Measurements from ENCODE around the gene KRT9.
"Not testable (repeated sequence)": the region's sequence is repeated elsewhere in the genome, so short reads cannot be mapped to it uniquely, and the experiment has no call there.

KRT9 gene

DNA sequence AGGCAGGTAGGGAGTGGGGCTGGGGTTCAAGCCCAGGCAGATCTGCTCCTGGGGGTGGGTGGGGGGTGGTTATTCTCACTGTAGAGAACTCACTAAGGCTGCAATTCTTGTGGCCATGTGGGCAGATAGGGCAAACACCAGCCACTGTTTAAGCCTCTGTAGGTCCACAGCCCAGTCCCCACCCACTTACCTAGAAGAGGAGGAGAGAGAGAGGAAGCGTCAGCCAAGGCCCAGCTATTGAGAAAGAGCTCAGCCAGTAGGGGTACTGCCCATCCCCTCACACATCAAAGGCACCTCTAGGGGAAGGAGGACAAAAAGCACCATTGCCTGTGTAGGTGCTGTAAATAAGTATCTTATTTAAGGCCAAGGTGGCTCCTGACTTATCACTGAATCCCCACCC, 27.8 kb upstream of the KRT9 start:
- no peak for DNase-seq

DNA sequence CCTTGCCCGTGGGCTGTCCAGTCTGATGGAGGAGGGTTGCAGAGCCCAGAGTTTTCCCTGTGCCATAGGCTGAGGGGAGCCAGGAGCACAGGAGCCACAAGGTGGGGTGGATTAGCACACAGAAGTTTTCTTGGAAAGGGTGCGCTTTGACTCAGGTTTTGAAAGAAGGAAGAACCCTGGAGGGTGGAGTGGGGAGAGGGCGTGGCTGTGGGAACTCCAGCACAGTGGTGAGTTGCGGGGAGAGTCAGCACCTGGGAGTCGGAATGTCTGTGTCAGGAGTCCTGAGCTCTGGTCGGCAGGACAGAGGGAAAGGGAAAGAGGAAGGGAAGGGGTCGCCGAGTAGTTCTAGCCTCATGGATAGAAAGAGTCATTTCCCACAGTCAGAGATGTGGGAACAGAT, 23.7 kb upstream of the KRT9 start:
- DNase-seq, result no peak

DNA sequence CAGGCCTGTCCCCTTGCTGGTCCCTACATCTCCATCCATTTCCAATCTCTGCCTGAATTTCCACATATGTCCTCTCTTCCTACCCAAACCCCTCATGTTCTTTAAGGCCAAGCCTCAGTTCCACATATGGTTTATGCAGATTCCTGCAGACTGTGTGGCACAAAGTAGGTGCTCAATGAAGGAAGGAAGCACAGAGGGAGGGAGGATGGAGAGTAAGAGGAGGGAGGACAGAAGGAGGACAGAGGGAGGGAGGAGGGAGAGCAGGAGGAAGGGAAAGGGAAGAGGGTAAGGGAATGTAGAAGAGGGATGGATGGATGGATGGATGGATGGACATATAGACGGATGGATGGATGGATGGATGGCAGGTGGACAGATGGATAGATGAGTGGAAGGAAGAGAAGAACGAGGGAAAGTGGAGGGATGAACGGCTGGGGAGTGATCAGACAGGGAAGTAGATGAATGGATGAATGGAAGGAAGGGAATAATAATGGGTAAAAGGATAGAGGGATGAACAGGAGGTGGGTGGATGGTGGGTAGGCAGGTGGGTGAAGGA, 22.6 kb upstream of the KRT9 start:
- no peak for DNase-seq

DNA sequence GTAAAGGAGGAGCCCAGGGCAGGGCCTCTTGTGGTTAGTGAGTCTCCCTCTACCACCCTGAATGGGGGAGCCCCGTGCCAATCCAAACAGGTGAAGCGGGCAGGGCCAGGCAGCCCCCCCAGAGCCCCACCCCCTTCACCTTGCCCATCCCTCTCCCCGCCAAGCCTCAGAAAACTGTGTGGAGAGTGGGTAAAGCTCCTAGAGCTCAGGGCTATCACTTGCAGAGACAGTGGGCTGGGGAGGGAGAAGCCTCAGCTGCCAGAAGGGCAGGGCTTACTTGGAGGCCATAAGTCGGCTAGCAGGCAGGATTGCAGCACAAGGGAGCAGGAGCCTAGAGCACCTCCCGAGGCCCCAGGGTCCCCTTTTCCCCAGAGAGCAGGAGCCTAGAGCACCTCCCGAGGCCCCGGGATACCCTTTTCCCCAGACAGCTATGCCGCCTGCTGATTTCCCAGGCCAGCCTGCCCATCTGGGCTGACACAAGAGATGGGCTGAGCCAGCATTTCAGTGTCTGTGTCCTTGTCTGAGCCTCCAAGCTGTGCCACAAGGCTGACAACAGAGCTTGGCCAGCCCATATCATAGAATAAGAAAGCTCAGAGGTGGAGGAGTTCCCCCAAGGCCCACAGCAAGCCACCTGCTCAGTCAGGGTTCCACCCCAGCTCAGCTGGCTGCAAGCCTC, 21.6 kb upstream of the KRT9 start:
- DNase-seq, result no peak

DNA sequence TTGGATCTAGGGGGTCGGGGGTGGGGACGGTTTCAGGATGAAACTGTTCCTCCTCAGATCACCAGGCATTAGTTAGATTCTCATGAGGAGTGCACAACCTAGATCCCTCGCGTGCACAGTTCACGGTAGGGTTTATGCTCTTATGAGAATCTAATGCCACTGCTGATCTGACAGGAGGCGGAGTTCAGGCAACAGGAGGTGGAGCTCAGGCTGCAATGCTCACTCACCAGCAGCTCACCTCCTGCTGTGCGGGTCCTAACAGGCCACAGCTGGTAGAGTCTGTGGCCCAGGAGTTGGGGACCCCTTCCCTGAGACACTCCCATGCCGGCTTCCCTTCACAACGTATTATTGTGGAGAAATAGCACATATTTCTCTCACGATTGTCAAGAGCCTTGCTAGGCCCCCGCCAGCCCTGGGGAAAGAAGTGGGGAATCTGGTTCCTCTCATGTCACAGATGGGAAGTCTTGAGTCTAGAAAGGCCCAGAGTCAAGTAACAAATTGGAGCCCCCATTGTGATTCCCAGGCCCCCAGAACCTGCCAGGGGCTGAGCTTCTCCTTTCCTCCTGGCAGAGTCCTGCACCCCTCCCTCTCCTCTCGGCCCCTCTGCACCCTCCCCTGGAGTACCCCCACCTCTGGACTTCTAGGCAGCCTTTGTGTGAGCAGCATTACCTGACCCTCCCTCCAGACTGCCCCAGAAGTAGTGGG, 20.9 kb upstream of the KRT9 start:
- DNase-seq, result no peak

DNA sequence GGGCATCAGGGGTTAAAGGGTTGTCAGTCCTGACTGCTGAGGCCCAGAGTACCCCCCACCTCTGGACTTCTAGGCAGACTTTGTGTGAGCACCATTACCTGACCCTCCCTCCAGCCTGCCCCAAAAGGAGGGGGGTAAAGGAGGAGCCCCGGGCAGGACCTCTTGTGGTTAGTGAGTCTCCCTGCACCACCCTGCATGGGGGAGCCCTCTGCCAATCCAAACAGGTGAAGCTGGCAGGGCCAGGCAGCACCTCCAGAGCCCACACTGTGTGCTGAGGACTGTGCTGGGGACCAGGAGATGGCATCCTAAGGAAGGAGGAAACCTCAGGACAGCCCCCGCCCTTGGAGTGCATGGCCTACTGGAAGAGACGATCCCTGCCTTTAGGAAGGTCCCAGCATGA, 17.4 kb upstream of the KRT9 start:
- no peak for DNase-seq

DNA sequence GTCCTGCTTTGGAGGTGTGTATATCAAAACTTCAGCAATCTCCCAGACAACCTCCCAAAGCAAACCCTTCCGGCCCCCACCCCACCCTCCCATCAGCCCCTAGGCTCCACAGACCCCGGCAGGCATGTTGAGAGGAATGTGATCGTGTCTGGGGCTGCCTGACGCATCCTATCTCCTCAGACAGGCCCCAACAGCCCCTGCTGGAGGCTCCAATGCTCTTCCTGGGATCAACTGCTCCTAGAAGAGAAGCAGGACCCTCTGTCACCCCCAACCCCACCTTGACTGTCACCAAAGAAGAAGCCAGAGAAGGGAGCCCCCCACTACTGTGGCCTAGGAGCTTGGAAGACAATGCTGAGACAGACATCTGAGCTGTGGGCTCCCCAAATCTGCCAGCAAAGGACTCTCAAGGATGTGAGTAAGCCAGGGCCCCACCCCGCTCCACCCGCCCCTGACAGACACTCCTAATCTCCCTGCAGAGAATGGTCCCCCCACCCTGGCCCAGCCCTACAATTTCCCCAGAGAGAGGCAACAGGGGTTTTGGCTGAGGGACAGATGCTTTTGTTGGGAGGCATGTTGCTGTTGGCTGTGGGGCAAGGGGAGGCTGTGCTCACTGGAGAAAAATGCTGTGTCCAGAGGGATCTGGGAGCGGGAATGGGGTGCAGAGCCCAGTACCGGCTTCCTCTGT, 16.4 kb upstream of the KRT9 start:
- DNase-seq, result no peak

DNA sequence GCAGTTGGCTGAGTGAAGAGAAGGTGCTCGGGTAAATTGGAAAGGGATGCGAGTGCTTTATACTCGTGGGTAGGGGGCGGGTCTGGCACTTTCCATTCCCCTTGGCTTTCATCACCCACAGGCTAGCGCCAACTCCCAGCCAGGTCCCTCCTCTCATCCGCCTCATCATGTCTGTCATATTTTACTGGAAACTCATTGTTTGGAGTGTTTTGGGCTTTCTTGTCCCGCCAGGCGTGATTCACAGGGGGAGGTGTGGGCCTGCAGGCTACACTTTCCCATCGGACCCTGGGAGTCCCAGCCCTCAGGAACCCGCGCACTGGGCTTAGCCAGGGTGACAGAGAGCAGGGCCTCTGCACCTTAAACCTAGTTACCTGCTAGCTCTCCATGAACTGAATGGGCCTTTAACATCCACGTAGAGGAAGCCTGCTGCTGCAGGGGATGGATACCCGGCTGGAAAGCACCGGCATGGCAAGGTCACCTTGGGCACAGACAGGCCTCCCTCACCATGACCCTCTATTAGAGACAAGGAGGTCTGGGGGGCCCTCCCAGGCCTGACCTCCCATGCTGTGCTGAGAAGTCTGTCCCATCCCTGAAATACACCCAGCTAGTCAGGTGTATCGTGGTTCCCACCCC, 15.1 kb upstream of the KRT9 start, which contains the start of gene KRT14:
Gene KRT14 (minus strand): TSS at position 33 of the 633 bp plus-strand sequence. CDS start 61 bp downstream, outside the sequence.
- DNase-seq, result no peak

DNA sequence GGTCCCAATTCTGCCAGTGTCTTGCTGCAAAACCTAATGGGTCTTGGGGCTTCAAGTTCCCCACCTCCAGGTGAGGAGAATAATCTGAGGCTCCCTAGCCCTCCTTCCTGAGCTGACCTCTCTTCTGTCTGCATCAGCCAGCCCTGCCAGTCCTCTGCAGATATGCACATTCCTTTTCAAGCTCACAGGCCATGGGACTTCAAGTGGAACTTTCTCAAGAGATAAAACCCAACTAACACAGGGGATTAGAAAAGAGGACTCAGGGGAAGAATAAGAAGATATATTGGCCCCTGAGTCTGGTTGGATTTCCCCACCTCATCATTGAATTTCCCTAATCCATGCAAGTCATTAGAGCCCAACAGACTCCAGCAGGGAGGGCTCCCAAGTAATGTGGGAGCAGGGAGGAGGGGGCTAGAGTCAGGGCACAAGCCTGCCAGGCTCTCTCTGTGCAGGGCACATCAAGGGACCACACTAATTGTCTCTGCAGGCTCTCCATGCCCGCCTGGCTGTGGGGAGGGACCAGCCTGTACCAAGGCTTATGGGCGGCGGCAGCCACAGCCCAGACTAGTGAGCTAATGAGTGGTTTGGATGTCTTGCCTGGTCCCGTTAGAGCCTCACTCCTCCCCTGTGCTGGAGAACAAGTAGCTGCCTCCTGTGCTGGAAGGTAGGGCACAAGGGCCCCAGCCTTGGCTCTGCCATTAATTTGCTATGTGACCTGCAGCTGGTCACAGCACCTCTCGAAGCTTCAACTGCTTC, 13.6 kb upstream of the KRT9 start:
- DNase-seq, result no peak

DNA sequence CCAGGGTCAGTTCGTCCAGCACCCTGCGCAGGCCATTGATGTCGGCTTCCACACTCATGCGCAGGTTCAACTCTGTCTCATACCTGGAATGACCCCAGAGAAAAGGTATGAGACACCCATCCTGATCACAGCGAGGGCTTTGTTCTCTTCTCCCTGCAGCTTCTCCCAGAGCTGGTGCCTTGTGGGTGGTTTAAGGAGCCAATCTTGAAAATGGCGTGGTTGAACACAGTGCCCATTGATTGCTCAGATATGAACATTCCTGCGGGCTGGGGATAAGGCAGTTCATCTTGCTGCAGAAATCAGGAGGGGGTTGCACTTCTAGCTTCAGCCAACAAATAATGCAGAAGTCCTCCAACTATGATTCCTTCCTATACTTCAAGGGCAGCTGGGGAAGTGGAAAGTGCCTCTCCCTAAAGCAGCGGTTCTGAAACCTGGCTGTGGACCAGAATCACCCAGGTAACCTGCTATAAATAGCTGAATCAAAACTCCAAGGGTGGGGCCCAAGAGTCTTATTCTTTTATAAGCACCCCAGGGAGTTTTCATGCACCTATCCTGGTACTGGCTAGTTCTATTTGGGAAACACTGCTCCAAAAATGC, 12.6 kb upstream of the KRT9 start:
- not testable (repeated sequence) for DNase-seq

DNA sequence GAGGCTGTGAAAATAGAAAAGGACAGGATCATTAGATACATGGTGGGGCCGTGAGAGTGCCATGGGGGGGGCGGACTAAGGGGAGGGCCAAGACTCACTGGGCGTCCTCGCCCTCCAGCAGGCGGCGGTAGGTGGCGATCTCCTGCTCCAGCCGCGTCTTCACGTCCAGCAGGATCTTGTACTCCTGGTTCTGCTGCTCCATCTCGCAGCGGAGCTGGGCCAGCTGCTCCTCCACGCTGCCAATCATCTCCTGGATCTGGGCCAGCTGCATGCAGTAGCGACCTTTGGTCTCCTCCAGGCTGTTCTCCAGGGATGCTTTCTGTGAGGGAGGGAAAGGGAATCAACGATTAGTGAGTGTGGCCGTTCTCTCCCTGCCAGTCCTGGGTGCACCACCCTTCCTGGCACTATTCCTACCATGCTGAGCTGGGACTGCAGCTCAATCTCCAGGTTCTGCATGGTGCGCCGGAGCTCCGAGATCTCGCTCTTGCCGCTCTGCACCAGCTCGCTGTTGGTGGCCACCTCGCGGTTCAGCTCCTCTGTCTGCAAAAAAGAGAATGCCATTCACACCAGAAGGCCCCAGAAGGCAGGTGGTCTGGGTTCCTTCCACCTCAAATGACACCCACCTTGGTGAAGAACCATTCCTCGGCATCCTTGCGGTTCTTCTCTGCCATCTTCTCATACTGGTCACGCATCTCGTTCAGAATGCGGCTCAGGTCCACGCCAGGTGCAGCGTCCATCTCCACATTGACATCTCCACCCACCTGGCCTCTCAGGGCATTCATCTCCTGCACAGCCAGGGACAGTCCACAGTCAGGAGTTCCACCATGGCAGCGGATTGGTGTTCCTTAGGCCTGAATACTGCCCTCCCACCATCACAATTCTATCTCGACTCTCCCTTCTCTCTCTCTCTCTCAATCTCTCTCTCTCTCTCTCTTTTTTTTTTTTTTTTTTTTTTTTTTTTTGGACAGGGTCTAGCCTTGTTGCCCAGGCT, 11.6 kb upstream of the KRT9 start:
- no peak for DNase-seq

DNA sequence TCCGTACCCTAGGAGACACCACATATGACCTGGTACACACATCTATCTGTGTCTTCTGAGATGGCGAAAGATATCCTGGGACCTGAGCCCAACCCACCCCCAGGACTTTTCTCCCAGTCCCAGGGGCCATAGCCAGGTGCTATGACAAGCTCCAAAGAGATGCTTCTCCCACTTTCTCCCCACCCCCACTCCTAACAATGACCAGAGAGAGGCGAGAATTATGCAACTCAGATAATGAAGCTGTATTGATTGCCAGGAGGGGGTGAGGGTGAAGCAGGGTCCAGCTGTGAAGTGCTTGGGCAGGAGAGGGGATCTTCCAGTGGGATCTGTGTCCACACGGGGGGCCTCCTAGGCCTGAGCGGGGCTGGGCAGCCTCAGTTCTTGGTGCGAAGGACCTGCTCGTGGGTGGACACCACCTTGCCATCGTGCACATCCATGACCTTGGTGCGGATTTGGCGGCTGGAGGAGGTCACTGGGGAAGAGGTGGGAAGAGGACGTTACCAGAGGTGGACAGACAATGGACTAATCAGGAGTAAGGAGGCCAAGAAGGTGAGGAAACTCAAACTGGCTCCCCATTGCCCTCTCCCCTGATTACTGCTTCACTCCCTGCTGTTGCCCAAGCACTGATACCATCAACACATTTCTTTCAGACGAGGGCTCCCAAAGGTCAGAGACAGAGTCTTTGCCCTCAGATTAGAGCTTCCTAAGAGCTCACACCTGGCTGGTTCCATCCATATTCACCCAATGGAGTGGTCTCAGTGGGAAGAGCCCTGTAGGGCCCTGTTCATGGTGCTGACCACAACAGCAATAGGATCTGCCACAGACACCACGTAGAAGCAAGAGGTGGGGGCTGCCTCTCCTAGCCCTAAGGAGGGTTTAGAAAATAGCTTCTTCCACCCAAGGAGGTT, 10.5 kb upstream of the KRT9 start:
- not testable (repeated sequence) for DNase-seq

DNA sequence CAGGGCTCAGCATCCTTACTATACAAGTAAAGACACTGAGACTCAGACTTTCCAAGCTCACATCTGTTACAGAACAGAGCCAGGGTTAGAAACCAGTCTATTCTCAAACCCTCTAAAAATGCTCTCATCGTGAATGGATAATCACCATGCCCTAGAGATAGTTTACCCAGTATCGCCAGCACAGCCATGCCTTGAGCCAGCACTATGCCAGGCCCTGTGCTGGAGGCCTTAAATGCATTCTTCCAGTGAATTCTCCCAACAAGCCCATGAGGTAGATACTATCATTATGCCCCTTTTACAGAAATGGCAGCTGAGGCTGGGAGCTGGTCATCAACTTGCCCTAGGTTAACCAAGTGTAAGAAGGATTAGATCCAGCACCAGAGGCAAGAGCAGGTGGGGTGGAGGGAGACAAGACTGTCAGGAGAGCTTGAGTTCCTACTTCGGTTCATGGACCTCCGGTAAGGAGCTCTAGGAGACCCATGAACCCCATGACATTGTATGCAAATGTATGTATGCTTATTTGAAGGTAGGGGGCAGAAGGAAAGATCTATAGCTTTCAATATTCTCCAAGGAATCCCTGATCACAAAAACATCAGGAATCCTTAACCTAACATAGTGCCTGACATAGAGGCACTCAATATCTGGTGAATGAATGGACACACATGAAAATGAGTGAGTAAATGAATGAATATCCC, 9.7 kb upstream of the KRT9 start:
- no peak for DNase-seq

DNA sequence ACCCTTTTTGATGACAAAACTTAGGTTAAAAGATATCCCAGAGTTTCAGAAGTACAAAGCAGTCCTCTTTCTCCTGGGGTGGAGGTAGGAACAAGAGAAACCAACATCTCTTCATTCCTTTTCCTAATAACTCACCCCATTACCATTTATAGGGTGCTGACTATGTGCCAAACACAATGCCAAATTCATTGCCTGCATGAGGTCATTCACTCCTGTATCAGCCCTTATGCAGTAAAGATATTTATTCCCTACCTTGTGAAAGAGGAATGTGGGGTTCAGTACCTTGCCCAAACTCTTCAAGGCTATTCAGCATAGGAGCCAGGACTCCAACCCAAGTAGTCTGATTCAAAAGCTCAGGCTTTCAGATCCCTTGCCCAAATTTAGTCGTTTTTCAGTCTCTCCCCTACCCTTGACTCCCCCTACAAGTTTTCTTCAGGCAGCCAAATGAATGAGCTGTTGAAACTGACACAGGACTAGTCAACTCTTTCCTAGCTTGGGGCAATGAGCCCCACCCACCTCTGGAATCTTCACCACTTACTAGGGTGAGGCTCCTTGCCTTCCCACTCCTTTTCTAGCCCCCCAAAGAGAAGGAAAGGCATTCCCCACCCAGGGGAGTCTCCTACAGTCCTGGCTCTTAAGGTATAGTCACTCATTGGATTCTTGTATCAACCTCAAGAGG, 9.0 kb upstream of the KRT9 start:
- DNase-seq, result no peak

DNA sequence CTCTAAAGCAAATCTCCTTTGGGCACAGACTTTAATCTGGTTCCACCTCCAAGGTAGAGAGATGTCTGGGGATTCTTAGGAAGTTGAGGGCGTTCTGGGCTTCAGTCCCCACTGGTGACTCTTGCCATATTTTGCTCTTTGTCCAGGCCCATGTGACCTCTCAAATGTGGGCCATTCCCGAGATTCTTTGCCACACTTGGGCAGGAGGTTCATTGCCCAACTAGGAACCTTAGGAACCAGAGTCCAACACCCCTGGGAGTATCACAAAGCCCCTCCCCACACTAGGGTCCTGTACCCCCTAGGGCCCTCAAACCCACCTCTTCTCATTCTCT, 8.4 kb upstream of the KRT9 start:
- no peak for DNase-seq

DNA sequence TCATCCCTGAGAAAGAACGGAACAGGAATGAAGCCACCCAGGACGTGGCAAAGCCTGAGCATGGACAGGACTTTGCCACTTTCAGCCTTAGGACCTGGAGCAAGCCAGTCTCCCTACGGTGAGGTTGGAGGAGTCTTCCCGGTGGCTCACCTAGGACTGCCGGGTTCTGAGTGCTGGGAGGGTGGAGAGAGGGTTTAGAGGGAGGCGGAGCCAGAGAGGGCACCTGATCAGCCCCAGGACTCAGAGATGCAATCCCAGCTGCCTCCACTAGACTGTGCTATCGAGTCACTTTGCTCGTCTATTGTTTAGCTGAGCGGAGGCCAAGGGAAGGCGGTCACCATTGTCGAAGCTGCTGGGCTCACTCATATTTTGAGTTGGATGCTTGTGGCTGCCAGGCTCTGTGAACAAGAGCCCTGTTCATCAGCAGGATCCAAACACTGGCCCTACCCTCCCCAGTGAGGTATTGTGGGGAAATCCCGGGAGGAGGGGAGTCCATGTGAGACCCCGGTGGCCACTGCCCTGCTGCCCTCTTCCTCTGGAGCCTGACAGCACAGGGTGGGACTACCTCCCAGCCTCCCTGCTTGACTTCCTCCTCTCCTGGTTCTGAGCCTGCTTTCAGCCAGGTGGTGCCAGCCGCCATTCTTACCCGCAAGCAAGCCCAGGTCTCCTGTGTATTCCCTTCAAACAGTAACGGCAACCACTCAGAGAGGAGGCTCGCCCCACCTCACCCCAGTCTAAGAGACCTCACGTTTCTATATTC, 7.8 kb upstream of the KRT9 start:
- peak; percentile 91 for DNase-seq

DNA sequence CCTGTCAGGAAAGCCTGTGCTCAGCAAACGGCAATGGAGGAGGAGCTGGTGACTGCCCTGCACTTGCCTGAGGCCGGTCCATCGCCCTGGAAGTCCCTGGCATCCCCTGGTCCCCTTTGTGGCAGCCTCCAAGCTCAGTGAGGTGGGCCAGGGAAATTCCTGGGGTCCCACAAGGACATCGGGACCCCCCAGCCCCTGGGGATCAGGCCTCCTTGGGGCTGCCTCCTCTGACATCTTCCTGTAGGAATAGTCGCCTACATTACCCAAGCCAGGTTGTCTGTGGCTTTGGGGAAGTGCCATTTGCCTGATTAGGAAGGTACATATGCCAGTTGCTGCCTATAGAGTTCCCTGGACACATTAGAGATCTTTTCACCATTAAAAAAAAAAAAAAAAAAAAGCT, 7.1 kb upstream of the KRT9 start:
- no peak for DNase-seq

DNA sequence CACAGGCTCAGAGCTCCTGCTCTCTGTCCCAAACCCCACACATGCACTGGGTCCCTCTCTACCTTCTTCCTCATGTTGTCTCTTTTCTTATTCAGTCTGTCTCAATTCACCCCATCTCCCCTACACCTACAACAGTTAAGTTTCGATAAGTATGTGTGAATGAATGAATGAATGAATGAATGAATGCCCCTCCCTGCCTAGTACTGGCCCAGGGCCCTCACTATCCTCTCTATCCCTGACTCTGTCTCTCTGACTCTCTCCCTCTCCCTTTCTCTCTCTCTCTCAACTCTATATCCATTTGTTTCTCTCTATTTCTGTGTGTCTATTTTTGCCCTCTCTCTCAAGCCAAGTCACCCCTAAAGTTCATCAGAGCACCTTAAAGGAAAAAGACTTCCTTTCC, 6.7 kb upstream of the KRT9 start:
- DNase-seq, result no peak
